HuH-7.5 (cell line): ENCODE measurements around the gene LBHD1.
A peak's percentile ranks its signal among the peaks of the same experiment; 100 is the strongest.
"Not testable (repeated sequence)": the region's sequence is repeated elsewhere in the genome, so short reads cannot be mapped to it uniquely, and the experiment has no call there.

Experiments used
- DNase-seq: peaks from one replicate; pipeline ENCODE4 v3.0.0; 2011; ENCODE audit warnings: low spot score

LBHD1 gene

GRCh38 chr11:62693624-62694023 is 21.6 kb upstream of the LBHD1 start:
- DNase-seq: not testable (repeated sequence)

- no peak for DNase-seq
Measured at GRCh38 chr11:62689421-62690183, 17.5 kb upstream of the LBHD1 start, which contains the start of gene LRRN4CL. Gene LRRN4CL, minus strand, starts transcription at chr11:62689530. Its CDS starts 1,022 bp downstream, at chr11:62688508.

DNA sequence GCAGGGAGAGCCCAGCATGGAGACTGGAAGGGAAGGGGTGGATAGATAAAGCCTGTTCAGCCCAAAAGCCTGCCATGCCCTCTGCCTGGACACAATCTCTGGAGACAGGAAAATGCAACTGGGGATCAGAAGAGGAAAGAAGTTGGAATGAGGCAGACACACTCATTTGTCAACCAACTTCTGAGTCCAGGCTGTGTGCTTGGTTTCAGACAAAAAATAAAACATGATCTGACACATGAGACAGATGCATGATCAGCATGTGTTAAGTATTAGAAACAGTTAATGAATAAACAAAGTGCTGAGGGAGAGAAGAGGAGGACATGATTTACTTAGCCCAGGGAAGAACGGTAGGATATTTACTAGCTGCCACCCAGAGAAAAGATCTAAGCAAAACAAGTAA is 16.4 kb upstream of the LBHD1 start:
- no peak for DNase-seq

- DNase-seq: no peak
Measured at GRCh38 chr11:62687508-62688396, 15.7 kb upstream of the LBHD1 start.

- no peak for DNase-seq
Measured at GRCh38 chr11:62682518-62682917, 10.5 kb upstream of the LBHD1 start.

- peak; percentile 80 for DNase-seq
Measured at GRCh38 chr11:62680825-62681240, 8.8 kb upstream of the LBHD1 start.

- DNase-seq: peak; percentile 94
Measured at GRCh38 chr11:62678770-62679696, 7.0 kb upstream of the LBHD1 start, which contains the start of gene UBXN1. Gene UBXN1, minus strand, starts transcription at chr11:62679073. Its CDS starts 150 bp downstream, at chr11:62678923.

DNA sequence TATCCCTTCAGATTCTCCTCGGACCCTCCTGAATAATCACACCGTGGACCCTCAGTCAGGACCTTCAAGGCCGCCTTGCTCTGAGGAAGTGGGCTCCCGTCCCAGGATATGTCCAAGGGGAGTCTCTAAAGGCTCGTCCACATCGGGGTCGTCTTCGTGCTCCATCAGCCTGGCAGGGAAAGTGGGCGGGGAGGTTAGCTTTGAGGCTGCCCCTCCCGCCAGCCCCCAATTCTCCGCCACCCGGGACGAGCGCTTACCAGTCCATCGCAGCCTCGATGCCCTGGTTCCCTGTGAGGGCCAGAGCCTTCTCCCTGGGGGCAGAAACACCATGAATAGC is 6.3 kb upstream of the LBHD1 start:
- DNase-seq: no peak

DNA sequence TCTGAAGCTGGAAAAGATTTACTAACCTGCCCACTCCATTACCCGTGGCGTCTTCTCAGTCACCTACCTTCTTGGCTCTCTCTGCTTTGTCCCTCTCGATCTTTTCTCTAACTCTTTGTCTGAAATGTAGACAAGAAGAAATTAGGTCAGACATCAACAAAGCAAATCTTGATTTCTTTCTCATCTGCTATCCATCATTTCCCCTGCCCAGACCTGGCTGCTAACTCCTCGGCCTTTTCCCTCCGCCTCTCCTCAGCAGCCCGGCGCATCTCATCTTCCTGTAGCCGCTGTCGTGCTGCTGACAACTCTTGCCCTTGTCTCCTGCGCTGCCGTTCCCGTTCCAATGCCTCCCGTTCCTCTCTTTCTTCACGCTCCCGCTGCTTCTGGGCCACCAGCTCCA is 5.6 kb upstream of the LBHD1 start:
- DNase-seq: no peak

DNA sequence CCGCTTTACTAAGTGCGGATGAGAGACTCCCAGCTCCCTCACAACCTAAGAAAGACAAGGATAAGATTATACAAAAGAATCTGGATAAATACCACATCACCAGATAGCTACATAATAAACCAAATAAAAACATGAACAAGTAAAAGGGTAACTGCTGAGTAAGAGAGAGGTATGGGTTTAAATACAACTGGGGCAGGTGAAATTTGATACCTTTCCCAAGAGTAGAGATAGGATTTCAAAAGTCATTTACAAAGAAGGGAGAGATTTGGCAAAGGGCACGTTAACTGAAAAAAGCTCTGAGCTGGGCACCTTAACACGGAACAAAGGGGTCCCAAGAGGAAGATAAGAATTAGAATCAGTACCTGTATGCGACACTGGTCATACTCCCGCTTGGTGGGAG is 5.1 kb upstream of the LBHD1 start:
- no peak for DNase-seq

GRCh38 chr11:62676698-62677097 is 4.6 kb upstream of the LBHD1 start:
- no peak for DNase-seq

DNA sequence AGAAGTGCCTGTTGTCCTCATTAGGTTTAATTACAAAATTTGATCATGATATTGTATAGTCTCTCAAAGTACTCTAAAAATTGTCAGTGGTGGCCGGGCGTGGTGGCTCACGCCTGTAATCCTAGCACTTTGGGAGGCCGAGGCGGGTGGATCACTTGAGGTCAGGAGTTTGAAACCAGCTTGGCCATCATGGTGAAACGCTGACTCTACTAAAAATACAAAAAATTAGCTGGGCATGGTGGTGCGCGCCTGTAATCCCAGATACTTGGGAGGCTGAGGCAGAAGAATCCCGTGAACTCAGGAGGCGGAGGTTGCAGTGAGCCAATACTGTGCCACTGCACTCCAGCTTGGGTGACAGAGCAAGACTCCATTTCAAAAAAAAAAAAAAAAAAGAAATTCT is 3.3 kb upstream of the LBHD1 start:
- not testable (repeated sequence) for DNase-seq

- DNase-seq: no peak
Measured at GRCh38 chr11:62673196-62673525, 1.1 kb upstream of the LBHD1 start.

DNA sequence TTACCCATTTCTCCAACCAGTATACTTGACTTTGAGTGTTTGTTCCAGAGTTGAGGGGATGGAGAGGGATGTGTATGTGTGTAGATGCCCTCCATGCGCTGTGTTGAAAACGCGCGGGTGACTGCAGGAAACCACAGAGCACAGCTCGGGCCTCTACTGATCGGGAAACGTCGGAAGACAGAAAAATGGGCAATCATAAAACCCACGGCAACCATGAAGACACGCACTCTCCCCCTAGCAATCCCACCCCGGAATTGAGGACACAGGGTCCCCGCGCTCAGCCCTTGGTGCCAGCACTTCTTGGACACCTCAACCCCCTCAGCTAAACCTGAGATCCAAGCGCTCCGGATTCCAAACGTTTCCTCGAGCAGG is 845 bp downstream of the LBHD1 start:
- no peak for DNase-seq

- DNase-seq: no peak
Measured at GRCh38 chr11:62669420-62670161, 2.5 kb downstream of the LBHD1 start.

DNA sequence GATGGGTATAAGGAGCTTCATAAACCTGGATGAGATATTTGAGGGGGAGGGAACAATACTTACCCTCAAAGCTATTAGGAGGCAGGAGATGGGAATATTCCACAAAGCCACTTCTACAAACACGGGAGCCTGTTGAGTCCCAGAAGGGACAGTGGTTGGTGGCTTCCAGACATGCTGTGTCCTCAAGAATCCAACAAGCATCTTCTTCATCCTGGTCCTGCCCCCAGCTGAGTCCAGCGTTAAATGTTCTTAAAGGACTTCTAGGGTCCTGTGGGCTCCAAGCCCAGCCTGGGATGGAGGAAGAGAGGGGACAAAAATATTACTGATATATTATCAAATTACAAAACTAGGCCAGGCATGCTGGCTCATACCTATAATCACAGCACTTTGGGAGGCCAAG is 4.6 kb downstream of the LBHD1 start:
- DNase-seq: no peak

GRCh38 chr11:62666259-62666926 is 5.7 kb downstream of the LBHD1 start:
- DNase-seq: no peak

DNA sequence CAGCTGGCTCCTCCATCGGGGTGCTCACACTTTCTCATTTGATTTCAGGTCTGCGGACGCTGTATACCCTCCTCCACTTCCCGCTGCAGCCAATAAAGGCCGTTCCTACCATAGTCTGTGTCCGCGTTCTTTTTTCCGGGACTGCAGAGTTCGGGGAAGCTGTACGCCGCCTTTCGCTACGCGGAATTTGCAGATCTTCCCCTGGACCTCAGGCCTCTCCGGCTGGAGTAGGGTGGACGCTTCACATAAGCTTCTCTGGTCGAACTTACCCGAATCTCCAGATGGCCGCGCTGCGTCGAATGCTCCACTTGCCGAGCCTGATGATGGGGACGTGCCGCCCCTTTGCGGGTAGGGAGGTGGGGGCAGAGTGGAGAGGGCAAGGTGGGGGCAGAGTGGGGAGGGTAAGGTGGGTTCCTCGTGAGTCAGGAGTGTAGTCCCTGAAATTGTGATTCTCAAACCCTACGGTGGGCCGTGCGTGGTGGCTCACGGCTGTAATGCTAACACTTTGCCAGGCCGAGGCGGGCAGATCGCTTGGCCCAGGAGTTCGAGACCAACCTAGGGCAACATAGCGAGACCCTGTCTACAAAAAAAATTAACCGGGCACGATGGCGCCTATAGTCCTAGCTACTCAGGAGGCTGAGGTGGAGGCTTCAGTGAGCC is 6.3 kb downstream of the LBHD1 start:
- DNase-seq: no peak

DNA sequence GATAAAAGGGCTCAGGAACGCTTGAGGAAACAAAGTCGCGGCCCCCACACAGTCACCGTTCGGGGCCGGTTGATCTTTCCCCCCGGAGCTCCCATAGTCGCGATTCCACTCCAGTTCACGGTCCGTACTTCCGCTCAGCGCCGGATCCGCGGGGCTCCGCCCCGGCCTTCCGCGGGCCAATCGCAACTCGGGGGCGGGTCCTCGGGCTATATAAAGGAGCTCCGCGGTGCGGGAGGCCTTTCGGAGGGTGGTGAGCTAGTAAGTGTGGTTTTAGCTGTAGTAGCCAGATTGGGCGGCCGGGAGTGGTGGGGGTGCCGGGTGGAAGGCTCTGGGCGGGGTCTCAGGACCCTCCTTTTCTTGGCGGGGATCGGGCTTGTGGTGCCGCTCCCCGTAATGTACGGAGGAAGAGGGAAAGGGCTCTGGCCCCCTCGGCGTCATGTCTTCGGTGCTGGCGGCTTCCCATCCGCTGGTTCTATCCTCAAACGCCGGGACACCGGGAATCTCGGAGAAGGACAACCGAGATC is 6.9 kb downstream of the LBHD1 start, which contains the start of the genes C11orf98 and CSKMT:
C11orf98 (minus strand) TSS at position 136 of the 524 bp plus-strand sequence; CDS start at position 95, 41 bp downstream.
CSKMT (plus strand) TSS at position 238 of the 524 bp plus-strand sequence. CDS start 568 bp downstream, outside the sequence.
- peak; percentile 95 for DNase-seq
